GM23338 (cell line): ENCODE measurements around the gene LMF1. TPM values are rescaled to one million over a fixed set of nuclear protein-coding genes. Genes with fewer than 3 reads are reported as not detected.

Source experiments
- ATAC-seq: fragments of 200-7000 bp; cut with Tn5 transposase; 3 replicates; pipeline ENCODE4 v1.9.1; 2020
- DNase-seq: peaks from one replicate; pipeline ENCODE4 v3.0.0-alpha.2; 2015; ENCODE audit warnings: low spot score
- H2AFZ ChIP-seq: fragments of 200-600 bp; sonication (generic); 2 replicates; pipeline ENCODE4 v1.8.0; 2016; ENCODE audit warnings: antibody characterized with exemption, mild to moderate bottlenecking, moderate library complexity
- H3F3A ChIP-seq: fragments of 200-600 bp; sonication (generic); replicated peaks from 2 replicates; pipeline ENCODE4 v1.8.0; 2017; ENCODE audit warnings: antibody characterized with exemption, mixed run types, low read depth
- H3K27ac ChIP-seq: fragments of 200-600 bp; sonication (generic); 2 replicates; pipeline ENCODE4 v1.6.1; 2016; ENCODE audit warnings: low read depth
- H3K27me3 ChIP-seq: fragments of 200-600 bp; sonication (generic); 2 replicates; pipeline ENCODE4 v1.8.0; 2016; ENCODE audit warnings: mild to moderate bottlenecking, mixed run types, moderate library complexity; ENCODE audit not compliant: insufficient read depth
- H3K36me3 ChIP-seq: fragments of 200-600 bp; sonication (generic); 2 replicates; pipeline ENCODE4 v1.8.0; 2016; ENCODE audit warnings: mild to moderate bottlenecking; ENCODE audit not compliant: insufficient read depth
- H3K4me1 ChIP-seq: fragments of 200-600 bp; sonication (generic); 2 replicates; pipeline ENCODE4 v1.8.0; 2016; ENCODE audit warnings: mild to moderate bottlenecking, moderate library complexity; ENCODE audit not compliant: insufficient read depth
- H3K4me2 ChIP-seq: fragments of 200-600 bp; sonication (generic); 2 replicates; pipeline ENCODE4 v1.7.1; 2017; ENCODE audit warnings: mixed run types
- H3K4me3 ChIP-seq: fragments of 200-600 bp; sonication (generic); 2 replicates; pipeline ENCODE4 v1.6.1; 2016; ENCODE audit warnings: mixed run types
- H3K79me2 ChIP-seq: fragments of 200-600 bp; sonication (generic); replicated peaks from 2 replicates; pipeline ENCODE4 v1.8.0; 2017; ENCODE audit warnings: mild to moderate bottlenecking; ENCODE audit not compliant: insufficient read depth
- H3K9me2 ChIP-seq: fragments of 200-600 bp; sonication (generic); 2 replicates; pipeline ENCODE4 v1.8.0; 2017; ENCODE audit not compliant: insufficient read depth
- H4K20me1 ChIP-seq: fragments of 200-600 bp; sonication (generic); replicated peaks from 2 replicates; pipeline ENCODE4 v1.8.0; 2017; ENCODE audit warnings: mild to moderate bottlenecking; ENCODE audit not compliant: insufficient read depth
- H3K27ac Mint-ChIP-seq: 2 replicates; pipeline ENCODE4 v1.8.0; 2020; ENCODE audit warnings: inconsistent platforms, mild to moderate bottlenecking, moderate library complexity, mixed read lengths
- H3K27me3 Mint-ChIP-seq: 3 replicates; pipeline ENCODE4 v1.8.0; 2022; ENCODE audit warnings: low read depth, mild to moderate bottlenecking, moderate library complexity, mixed read lengths, inconsistent platforms; ENCODE audit not compliant: insufficient read depth, poor library complexity
- H3K36me3 Mint-ChIP-seq: 3 replicates; pipeline ENCODE4 v1.8.0; 2021; ENCODE audit warnings: low read depth, mild to moderate bottlenecking, inconsistent platforms, moderate library complexity, mixed read lengths
- H3K4me1 Mint-ChIP-seq: 3 replicates; pipeline ENCODE4 v1.8.0; 2020; ENCODE audit warnings: mild to moderate bottlenecking, inconsistent platforms, mixed read lengths
- H3K4me3 Mint-ChIP-seq: 3 replicates; pipeline ENCODE4 v1.8.0; 2021; ENCODE audit warnings: moderate library complexity, mild to moderate bottlenecking, inconsistent platforms, mixed read lengths
- H3K9me3 Mint-ChIP-seq: 3 replicates; pipeline ENCODE4 v1.8.0; 2020; ENCODE audit warnings: moderate library complexity, mild to moderate bottlenecking, inconsistent platforms, mixed read lengths
- CREB1 ChIP-seq: fragments of 250-450 bp; sonication (Bioruptor Pico); IDR thresholded peaks from 2 replicates; pipeline ENCODE4 v1.5.0; 2020; ENCODE audit warnings: low read depth, mild to moderate bottlenecking, moderate library complexity
- ETS1 ChIP-seq: IDR thresholded peaks from 2 replicates; pipeline ENCODE4 v1.6.1; 2016; ENCODE audit warnings: antibody characterized with exemption
- EZH2 ChIP-seq: fragments of 200-600 bp; sonication (generic); IDR thresholded peaks from one replicate; pipeline ENCODE4 v1.8.0; 2017; ENCODE audit warnings: antibody characterized with exemption, mild to moderate bottlenecking, low read depth; ENCODE audit not compliant: unreplicated experiment
- EZH2phosphoT487 ChIP-seq: fragments of 200-600 bp; sonication (generic); IDR thresholded peaks from one replicate; pipeline ENCODE4 v1.8.1; 2018; ENCODE audit warnings: antibody characterized with exemption; ENCODE audit not compliant: unreplicated experiment
- JUNB ChIP-seq: IDR thresholded peaks from one replicate; pipeline ENCODE4 v1.6.1; 2016; ENCODE audit warnings: antibody characterized with exemption; ENCODE audit not compliant: unreplicated experiment
- NANOG ChIP-seq: IDR thresholded peaks from 2 replicates; pipeline ENCODE4 v1.6.1; 2016; ENCODE audit warnings: antibody characterized with exemption, borderline replicate concordance
- POLR2AphosphoS5 ChIP-seq: IDR thresholded peaks from 2 replicates; pipeline ENCODE4 v1.6.1; 2016; ENCODE audit warnings: antibody characterized with exemption, low read depth
- ZNF114 ChIP-seq: fragments of 250-450 bp; sonication (Bioruptor Pico); IDR thresholded peaks from 2 replicates; pipeline ENCODE4 v1.5.0; 2020; ENCODE audit warnings: mild to moderate bottlenecking, moderate library complexity
- ZNF331 ChIP-seq: fragments of 250-450 bp; sonication (Bioruptor Pico); IDR thresholded peaks from 2 replicates; pipeline ENCODE4 v1.5.0; 2020; ENCODE audit warnings: low read depth, mild to moderate bottlenecking, moderate library complexity
- polyA plus RNA-seq: library from polyadenylated mRNA; unstranded; fragments of >200 nt; fragmentation: Nextera tagmentation; extraction: Ambion mirVana; gene quantifications from 2 replicates; pipeline ENCODE4 v1.2.1, GENCODE V29; 2016
- total RNA-seq: library from RNA; depleted of rRNA; stranded (reverse); fragments of >200 nt; shearing (Covaris generic); gene quantifications from 2 replicates; pipeline ENCODE4 v1.2.3, GENCODE V29; 2014
- TF ChIP-seq, protein P1 (sequence below), 2 experiments: fragments of 200-600 bp in 1 of 2; sonication (generic) in 1 of 2; conservative IDR thresholded peaks; 2 replicates each; pipeline versions ENCODE4 v1.5.1 to v1.6.1; 2016 to 2017; ENCODE audit warnings: antibody characterized with exemption in 2 of 2, low read depth in 2 of 2, mild to moderate bottlenecking in 2 of 2, moderate library complexity in 1 of 2
- TF ChIP-seq, protein P2 (sequence below): fragments of 250-450 bp; sonication (Bioruptor Pico); IDR thresholded peaks from 2 replicates; pipeline ENCODE4 v1.5.0; 2020; ENCODE audit warnings: mild to moderate bottlenecking, moderate library complexity

LMF1 gene
- total and polyA plus RNA-seq, 2 experiments from 2014 or later: 4.2 to 10.1 TPM

GRCh38 chr16:979147-979546 lies 8.4 kb upstream of the LMF1 start:
- Histone ChIP-seq H3K4me3 (no peak overlapping the region; the same call in 1 of the 2 replicates), H3K4me1 (no peaks in the 10 kb centered on the region), H3F3A (no peaks in the 10 kb centered on the region), H3K36me3 (no peaks in the 10 kb centered on the region), H2AFZ (no peak overlapping the region), H3K9me2 (no peaks in the 10 kb centered on the region), H3K27ac (no peak overlapping the region), H3K4me2 (no peak overlapping the region), H3K27me3 (peaks cover 27% of the 10 kb centered on the region), H3K79me2 (no peaks in the 10 kb centered on the region), H4K20me1 (no peaks in the 10 kb centered on the region; the same call in 1 of the 2 replicates)
- no peak for DNase-seq
- H3K36me3 Mint-ChIP-seq: no peaks in the 10 kb centered on the region
- H3K27ac Mint-ChIP-seq: no peak overlapping the region
- no peak for TF ChIP-seq ZNF114 (CRISPR knock-in tag)
- TF ChIP-seq NANOG: no peak
- TF ChIP-seq, protein P1, sequence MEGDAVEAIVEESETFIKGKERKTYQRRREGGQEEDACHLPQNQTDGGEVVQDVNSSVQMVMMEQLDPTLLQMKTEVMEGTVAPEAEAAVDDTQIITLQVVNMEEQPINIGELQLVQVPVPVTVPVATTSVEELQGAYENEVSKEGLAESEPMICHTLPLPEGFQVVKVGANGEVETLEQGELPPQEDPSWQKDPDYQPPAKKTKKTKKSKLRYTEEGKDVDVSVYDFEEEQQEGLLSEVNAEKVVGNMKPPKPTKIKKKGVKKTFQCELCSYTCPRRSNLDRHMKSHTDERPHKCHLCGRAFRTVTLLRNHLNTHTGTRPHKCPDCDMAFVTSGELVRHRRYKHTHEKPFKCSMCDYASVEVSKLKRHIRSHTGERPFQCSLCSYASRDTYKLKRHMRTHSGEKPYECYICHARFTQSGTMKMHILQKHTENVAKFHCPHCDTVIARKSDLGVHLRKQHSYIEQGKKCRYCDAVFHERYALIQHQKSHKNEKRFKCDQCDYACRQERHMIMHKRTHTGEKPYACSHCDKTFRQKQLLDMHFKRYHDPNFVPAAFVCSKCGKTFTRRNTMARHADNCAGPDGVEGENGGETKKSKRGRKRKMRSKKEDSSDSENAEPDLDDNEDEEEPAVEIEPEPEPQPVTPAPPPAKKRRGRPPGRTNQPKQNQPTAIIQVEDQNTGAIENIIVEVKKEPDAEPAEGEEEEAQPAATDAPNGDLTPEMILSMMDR (conservative IDR thresholded peaks at IDR 0.05; ENCODE audit: low read depth in 2 of 2): no peak
- TF ChIP-seq EZH2: no peak
- no peak overlapping the region for H3K4me3 Mint-ChIP-seq
- peaks cover 7% of the 10 kb centered on the region for H3K4me1 Mint-ChIP-seq
- no peak for ATAC-seq
- peaks cover 30% of the 10 kb centered on the region for H3K27me3 Mint-ChIP-seq
- no peaks in the 10 kb centered on the region for H3K9me3 Mint-ChIP-seq

- ATAC-seq (no peak), DNase-seq (no peak)
- H3K4me2 ChIP-seq: no peak overlapping the region
- Mint-ChIP-seq H3K27ac (no peak overlapping the region), H3K9me3 (no peaks in the 10 kb centered on the region), H3K4me3 (no peak overlapping the region), H3K4me1 (peaks cover 7% of the 10 kb centered on the region), H3K36me3 (no peaks in the 10 kb centered on the region), H3K27me3 (peaks cover 30% of the 10 kb centered on the region)
- no peaks in the 10 kb centered on the region for H3K79me2 ChIP-seq
- no peaks in the 10 kb centered on the region for H3K9me2 ChIP-seq
- H2AFZ ChIP-seq: no peak overlapping the region
- peaks cover 27% of the 10 kb centered on the region for H3K27me3 ChIP-seq
- H3K4me3 ChIP-seq: no peak overlapping the region
- H3K4me1 ChIP-seq: no peaks in the 10 kb centered on the region
- no peaks in the 10 kb centered on the region; the same call in 1 of the 2 replicates for H4K20me1 ChIP-seq
- no peaks in the 10 kb centered on the region for H3K36me3 ChIP-seq
- no peak for TF ChIP-seq JUNB
- TF ChIP-seq ZNF331 (CRISPR knock-in tag): no peak
- TF ChIP-seq CREB1 (CRISPR knock-in tag): no peak
- no peak for TF ChIP-seq POLR2AphosphoS5
- no peak for TF ChIP-seq ZNF114 (CRISPR knock-in tag)
- TF ChIP-seq EZH2phosphoT487: no peak
- TF ChIP-seq, protein P2, sequence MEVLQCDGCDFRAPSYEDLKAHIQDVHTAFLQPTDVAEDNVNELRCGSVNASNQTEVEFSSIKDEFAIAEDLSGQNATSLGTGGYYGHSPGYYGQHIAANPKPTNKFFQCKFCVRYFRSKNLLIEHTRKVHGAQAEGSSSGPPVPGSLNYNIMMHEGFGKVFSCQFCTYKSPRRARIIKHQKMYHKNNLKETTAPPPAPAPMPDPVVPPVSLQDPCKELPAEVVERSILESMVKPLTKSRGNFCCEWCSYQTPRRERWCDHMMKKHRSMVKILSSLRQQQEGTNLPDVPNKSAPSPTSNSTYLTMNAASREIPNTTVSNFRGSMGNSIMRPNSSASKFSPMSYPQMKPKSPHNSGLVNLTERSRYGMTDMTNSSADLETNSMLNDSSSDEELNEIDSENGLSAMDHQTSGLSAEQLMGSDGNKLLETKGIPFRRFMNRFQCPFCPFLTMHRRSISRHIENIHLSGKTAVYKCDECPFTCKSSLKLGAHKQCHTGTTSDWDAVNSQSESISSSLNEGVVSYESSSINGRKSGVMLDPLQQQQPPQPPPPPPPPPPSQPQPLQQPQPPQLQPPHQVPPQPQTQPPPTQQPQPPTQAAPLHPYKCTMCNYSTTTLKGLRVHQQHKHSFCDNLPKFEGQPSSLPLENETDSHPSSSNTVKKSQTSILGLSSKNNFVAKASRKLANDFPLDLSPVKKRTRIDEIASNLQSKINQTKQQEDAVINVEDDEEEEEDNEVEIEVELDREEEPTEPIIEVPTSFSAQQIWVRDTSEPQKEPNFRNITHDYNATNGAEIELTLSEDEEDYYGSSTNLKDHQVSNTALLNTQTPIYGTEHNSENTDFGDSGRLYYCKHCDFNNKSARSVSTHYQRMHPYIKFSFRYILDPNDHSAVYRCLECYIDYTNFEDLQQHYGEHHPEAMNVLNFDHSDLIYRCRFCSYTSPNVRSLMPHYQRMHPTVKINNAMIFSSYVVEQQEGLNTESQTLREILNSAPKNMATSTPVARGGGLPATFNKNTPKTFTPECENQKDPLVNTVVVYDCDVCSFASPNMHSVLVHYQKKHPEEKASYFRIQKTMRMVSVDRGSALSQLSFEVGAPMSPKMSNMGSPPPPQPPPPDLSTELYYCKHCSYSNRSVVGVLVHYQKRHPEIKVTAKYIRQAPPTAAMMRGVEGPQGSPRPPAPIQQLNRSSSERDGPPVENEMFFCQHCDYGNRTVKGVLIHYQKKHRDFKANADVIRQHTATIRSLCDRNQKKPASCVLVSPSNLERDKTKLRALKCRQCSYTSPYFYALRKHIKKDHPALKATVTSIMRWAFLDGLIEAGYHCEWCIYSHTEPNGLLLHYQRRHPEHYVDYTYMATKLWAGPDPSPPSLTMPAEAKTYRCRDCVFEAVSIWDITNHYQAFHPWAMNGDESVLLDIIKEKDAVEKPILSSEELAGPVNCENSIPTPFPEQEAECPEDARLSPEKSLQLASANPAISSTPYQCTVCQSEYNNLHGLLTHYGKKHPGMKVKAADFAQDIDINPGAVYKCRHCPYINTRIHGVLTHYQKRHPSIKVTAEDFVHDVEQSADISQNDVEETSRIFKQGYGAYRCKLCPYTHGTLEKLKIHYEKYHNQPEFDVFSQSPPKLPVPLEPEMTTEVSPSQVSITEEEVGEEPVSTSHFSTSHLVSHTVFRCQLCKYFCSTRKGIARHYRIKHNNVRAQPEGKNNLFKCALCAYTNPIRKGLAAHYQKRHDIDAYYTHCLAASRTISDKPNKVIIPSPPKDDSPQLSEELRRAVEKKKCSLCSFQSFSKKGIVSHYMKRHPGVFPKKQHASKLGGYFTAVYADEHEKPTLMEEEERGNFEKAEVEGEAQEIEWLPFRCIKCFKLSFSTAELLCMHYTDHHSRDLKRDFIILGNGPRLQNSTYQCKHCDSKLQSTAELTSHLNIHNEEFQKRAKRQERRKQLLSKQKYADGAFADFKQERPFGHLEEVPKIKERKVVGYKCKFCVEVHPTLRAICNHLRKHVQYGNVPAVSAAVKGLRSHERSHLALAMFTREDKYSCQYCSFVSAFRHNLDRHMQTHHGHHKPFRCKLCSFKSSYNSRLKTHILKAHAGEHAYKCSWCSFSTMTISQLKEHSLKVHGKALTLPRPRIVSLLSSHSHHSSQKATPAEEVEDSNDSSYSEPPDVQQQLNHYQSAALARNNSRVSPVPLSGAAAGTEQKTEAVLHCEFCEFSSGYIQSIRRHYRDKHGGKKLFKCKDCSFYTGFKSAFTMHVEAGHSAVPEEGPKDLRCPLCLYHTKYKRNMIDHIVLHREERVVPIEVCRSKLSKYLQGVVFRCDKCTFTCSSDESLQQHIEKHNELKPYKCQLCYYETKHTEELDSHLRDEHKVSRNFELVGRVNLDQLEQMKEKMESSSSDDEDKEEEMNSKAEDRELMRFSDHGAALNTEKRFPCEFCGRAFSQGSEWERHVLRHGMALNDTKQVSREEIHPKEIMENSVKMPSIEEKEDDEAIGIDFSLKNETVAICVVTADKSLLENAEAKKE: no peak
- no peak for TF ChIP-seq EZH2
- TF ChIP-seq ETS1: no peak
- no peak overlapping the region for H3K27ac ChIP-seq
- H3F3A ChIP-seq: no peaks in the 10 kb centered on the region
Measured at GRCh38 chr16:978403-978802, 7.6 kb upstream of the LMF1 start.
